ENCODE data around the gene PRSS48.

The PRSS48 gene

DNA sequence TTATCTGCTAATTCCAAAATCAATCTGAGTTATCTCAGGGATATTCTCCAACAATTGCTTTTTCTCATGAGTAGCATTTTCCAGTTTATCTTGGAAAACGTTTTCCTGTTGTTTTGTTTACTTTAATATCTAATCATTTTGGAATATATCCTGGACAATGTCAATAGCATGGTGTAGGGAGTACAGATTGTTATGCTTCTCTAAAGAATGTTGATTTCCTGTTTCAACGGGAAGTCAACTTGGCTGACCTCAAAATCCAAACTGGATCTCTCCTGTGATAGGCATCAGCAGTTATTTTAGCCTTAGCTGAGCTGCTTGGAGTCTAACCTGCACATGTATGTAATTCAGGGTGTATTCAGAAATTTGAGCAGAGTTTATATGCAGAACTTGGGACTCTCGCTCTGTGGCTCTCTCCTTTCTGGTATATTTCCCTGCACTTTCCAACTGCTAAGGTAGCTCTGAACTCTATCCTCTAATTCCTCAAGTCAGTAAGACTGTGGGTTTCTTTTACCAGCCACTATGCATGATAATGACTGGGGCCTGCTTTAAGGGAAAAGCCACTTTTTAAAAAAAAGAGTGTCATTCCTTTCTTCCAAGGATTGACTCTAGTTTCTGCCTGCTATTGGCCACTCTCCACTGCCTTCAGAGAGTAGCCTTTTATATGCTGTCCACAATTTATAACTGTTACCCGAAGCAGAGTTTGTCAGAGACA lies 7.7 kb downstream of the PRSS48 start:
- DNase-seq (ENCODE audit: low read depth, low spot score), result no peak
- no peak overlapping the region for H3K9ac ChIP-seq (ENCODE audit: insufficient read length)
- no peaks in the 10 kb centered on the region for H3K9me3 ChIP-seq (ENCODE audit: low read depth, low read length)
- H3K36me3 ChIP-seq (ENCODE audit: insufficient read depth, low read length), result no peaks in the 10 kb centered on the region
- no peak overlapping the region for H3K4me3 ChIP-seq
- TF ChIP-seq EZH2 (IDR thresholded peaks at IDR 0.05) (no peak), POLR2AphosphoS5 (IDR thresholded peaks at IDR 0.05; ENCODE audit: borderline replicate concordance, low read depth, low read length) (no peak), FOXP2 (optimal IDR thresholded peaks at IDR 0.05; ENCODE audit: control extremely low read depth, extremely low read length, insufficient read depth) (no peak)
- H3K27ac ChIP-seq, result no peak overlapping the region

DNA sequence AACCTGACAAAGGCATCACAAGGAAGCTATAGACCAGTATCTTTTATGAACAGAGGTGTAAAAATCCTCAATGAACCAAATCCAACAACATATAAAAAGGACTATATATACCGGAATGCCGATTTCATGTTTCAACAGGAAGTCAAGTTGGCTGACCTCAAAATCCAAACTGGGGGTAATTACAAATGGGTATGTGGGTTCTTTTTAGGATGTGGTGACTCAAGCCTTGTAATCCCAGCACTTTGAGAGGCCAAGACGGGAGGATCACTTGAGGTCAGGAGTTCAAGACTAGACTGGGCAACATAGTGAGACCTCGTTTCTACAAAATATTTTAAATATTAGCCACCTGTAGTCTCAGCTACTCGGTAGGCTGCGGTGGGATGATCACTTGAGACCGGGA lies 10.4 kb downstream of the PRSS48 start:
- DNase-seq (ENCODE audit: low read depth, low spot score), result no peak
- no peak for TF ChIP-seq FOXP2 (optimal IDR thresholded peaks at IDR 0.05; ENCODE audit: control extremely low read depth, extremely low read length, insufficient read depth)
- Histone ChIP-seq H3K4me3 (no peak overlapping the region), H3K36me3 (ENCODE audit: insufficient read depth, low read length) (no peaks in the 10 kb centered on the region), H3K9me3 (ENCODE audit: low read depth, low read length) (no peaks in the 10 kb centered on the region), H3K9ac (ENCODE audit: insufficient read length) (no peak overlapping the region), H3K27ac (no peak overlapping the region)

DNA sequence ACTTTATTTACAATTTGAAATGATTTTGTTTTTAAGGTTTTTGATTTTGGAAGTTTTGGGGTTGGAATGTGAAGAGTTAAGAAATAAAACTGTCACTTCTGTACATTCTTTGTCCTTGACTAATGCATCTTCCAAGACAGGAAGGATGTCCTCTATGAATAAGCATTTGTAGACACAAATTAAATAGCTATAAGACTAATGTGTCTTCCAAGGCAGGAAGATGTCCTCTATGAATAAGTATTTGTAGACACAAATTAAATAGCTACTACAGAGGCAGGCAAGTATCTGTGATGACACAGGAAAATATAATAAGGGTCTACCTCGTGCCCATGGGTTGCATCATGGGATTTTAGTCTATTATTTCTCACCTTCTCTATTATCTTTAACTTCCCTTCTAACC lies 14.5 kb downstream of the PRSS48 start:
- TF ChIP-seq FOXP2 (optimal IDR thresholded peaks at IDR 0.05; ENCODE audit: control extremely low read depth, extremely low read length, insufficient read depth) (no peak), POLR2AphosphoS5 (IDR thresholded peaks at IDR 0.05; ENCODE audit: borderline replicate concordance, low read depth, low read length) (no peak), EZH2 (IDR thresholded peaks at IDR 0.05) (no peak)
- Histone ChIP-seq H3K4me3 (no peak overlapping the region), H3K36me3 (ENCODE audit: insufficient read depth, low read length) (no peaks in the 10 kb centered on the region), H3K9me3 (ENCODE audit: low read depth, low read length) (no peaks in the 10 kb centered on the region), H3K27ac (no peak overlapping the region), H3K9ac (ENCODE audit: insufficient read length) (no peak overlapping the region)
- DNase-seq (ENCODE audit: low read depth, low spot score), result no peak

DNA sequence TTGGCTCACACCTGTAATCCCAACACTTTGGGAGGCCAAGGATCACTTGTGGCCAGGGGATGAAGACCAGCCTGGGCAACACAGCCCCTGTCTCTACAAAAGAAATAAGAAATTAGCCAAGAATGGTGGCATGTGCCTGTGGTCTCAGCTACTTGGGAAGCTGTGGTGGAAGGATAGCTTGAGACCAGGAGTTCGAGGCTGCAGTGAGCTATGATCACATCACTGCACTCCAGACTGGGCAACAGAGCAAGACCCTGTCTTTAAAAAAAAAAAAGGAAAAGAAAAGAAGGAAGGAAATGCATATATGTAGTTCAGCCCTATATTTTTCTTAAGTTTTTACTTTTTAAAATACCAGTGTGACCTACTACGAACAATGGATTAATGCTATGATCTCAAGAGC lies 15.1 kb downstream of the PRSS48 start:
- H3K9me3 ChIP-seq (ENCODE audit: low read depth, low read length), result no peaks in the 10 kb centered on the region
- H3K27ac ChIP-seq, result no peak overlapping the region
- H3K36me3 ChIP-seq (ENCODE audit: insufficient read depth, low read length), result no peaks in the 10 kb centered on the region
- no peak for TF ChIP-seq POLR2AphosphoS5 (IDR thresholded peaks at IDR 0.05; ENCODE audit: borderline replicate concordance, low read depth, low read length)
- TF ChIP-seq FOXP2 (optimal IDR thresholded peaks at IDR 0.05; ENCODE audit: control extremely low read depth, extremely low read length, insufficient read depth), result no peak
- TF ChIP-seq EZH2 (IDR thresholded peaks at IDR 0.05), result no peak
- no peak overlapping the region for H3K4me3 ChIP-seq
- no peak for DNase-seq (ENCODE audit: low read depth, low spot score)
- no peak overlapping the region for H3K9ac ChIP-seq (ENCODE audit: insufficient read length)

DNA sequence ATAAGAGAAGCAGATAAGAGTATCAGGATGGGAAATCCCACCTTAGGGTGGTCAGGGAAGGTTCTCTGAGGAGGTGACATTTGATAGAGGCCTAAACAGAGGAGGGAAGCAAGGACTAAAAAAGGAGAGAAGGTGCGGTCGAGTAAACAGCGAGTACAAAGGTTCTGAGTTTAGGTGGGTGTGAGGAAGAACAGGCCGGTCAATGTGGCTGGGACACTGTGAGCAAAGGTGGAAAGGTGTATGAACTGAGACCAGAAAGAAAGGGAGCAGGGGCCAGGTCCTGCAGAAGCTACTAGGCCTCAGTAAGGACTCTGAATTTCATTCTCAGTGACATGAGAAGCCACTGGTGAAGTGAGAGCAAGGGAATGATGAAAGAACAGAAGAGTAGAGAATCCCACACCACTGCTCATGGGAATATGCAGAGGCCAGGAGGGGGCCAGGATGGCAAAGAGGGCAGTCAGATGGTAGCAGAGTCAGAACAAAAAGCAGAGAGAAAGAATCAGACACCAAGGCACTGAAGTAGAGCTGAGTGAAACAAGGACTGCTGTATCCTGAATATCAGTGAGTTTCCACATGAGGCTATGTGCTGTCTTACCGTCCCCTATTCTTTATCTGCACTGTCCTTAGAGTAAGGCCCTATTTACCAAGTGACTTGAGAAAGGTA lies 18.0 kb downstream of the PRSS48 start:
- TF ChIP-seq FOXP2 (optimal IDR thresholded peaks at IDR 0.05; ENCODE audit: control extremely low read depth, extremely low read length, insufficient read depth) (no peak), POLR2AphosphoS5 (IDR thresholded peaks at IDR 0.05; ENCODE audit: borderline replicate concordance, low read depth, low read length) (no peak), EZH2 (IDR thresholded peaks at IDR 0.05) (no peak)
- H3K9ac ChIP-seq (ENCODE audit: insufficient read length), result no peak overlapping the region
- no peak overlapping the region for H3K27ac ChIP-seq
- H3K4me3 ChIP-seq, result no peak overlapping the region
- H3K36me3 ChIP-seq (ENCODE audit: insufficient read depth, low read length), result no peaks in the 10 kb centered on the region
- DNase-seq (ENCODE audit: low read depth, low spot score), result no peak
- no peaks in the 10 kb centered on the region for H3K9me3 ChIP-seq (ENCODE audit: low read depth, low read length)

DNA sequence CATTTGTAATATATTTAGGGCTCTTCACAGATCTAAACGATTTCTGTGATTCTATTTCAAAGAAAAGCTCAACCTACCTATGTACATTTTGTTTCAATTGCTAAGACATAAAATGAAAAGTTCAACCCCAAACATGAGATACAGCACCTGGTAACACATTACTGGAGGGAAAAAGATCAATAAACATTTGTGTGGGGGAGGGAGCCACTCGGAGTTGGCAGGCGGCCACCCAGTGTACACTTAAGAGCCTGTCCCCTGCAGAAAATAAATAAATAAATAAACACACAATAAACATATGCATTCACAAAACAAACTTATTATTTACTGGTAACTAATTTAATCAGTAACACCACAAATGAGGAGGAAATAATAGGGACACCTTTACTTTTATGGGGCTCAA lies 19.3 kb downstream of the PRSS48 start:
- no peak overlapping the region for H3K4me3 ChIP-seq
- TF ChIP-seq EZH2 (IDR thresholded peaks at IDR 0.05) (no peak), POLR2AphosphoS5 (IDR thresholded peaks at IDR 0.05; ENCODE audit: borderline replicate concordance, low read depth, low read length) (no peak), FOXP2 (optimal IDR thresholded peaks at IDR 0.05; ENCODE audit: control extremely low read depth, extremely low read length, insufficient read depth) (no peak)
- H3K9me3 ChIP-seq (ENCODE audit: low read depth, low read length), result no peaks in the 10 kb centered on the region
- no peak for DNase-seq (ENCODE audit: low read depth, low spot score)
- no peak overlapping the region for H3K9ac ChIP-seq (ENCODE audit: insufficient read length)
- no peak overlapping the region for H3K27ac ChIP-seq
- no peaks in the 10 kb centered on the region for H3K36me3 ChIP-seq (ENCODE audit: insufficient read depth, low read length)

DNA sequence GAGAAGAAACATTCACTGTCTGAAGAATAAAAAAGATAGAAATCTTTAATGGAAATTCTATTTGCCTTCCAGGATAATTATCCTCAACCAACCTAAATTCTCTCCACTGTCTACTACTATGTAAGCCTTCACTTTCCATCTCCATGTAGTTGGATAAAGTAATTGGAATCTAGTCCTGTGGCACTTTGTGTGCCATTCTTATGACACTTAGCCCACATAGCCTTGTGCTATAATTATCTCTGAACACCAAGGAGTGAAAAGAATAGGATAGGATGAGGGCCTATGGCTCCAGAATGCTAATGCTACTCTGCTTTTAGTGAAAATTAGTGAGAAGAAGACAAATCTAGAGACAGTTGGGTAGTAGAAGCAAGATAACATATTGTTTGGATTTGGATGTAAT lies 20.2 kb downstream of the PRSS48 start:
- H3K4me3 ChIP-seq, result no peak overlapping the region
- no peak for TF ChIP-seq EZH2 (IDR thresholded peaks at IDR 0.05)
- no peak for TF ChIP-seq FOXP2 (optimal IDR thresholded peaks at IDR 0.05; ENCODE audit: control extremely low read depth, extremely low read length, insufficient read depth)
- no peak for TF ChIP-seq POLR2AphosphoS5 (IDR thresholded peaks at IDR 0.05; ENCODE audit: borderline replicate concordance, low read depth, low read length)
- DNase-seq (ENCODE audit: low read depth, low spot score), result no peak
- H3K27ac ChIP-seq, result no peak overlapping the region
- no peaks in the 10 kb centered on the region for H3K9me3 ChIP-seq (ENCODE audit: low read depth, low read length)
- H3K9ac ChIP-seq (ENCODE audit: insufficient read length), result no peak overlapping the region
- no peaks in the 10 kb centered on the region for H3K36me3 ChIP-seq (ENCODE audit: insufficient read depth, low read length)

DNA sequence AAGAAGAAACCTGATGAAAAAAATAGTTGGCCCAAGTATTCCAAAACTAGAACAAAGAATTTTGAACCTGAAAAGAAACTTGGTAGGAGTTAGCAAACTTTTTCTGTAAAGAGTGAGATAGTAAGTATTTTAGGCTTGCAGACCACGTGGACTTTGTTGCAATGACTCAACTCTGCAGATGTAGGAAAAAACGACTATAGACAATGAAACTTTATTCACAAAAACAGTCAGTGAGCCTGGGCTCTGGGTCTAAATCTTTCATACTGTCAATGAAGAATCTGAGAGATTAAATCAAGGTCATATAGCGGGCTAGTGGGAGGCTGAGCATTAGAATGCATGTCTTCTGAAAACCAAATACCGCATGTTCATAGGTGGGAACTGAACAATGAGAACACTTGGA lies 25.5 kb downstream of the PRSS48 start:
- TF ChIP-seq FOXP2 (optimal IDR thresholded peaks at IDR 0.05; ENCODE audit: control extremely low read depth, extremely low read length, insufficient read depth) (no peak), EZH2 (IDR thresholded peaks at IDR 0.05) (no peak), POLR2AphosphoS5 (IDR thresholded peaks at IDR 0.05; ENCODE audit: borderline replicate concordance, low read depth, low read length) (no peak)
- DNase-seq (ENCODE audit: low read depth, low spot score), result no peak
- Histone ChIP-seq H3K4me3 (no peak overlapping the region), H3K27ac (no peak overlapping the region), H3K36me3 (ENCODE audit: insufficient read depth, low read length) (no peaks in the 10 kb centered on the region), H3K9ac (ENCODE audit: insufficient read length) (no peak overlapping the region), H3K9me3 (ENCODE audit: low read depth, low read length) (no peaks in the 10 kb centered on the region)

Measured in SK-N-MC (cell line).